Progenitor cell of endocrine pancreas (in vitro differentiated cells): Measurements from ENCODE around the gene TLE1. TPM values are rescaled to one million over a fixed set of nuclear protein-coding genes. Genes with fewer than 3 reads are reported as not detected.
A peak's percentile ranks its signal among the peaks of the same experiment; 100 is the strongest.

Experiments used
- DNase-seq: peaks from one replicate; pipeline ENCODE4 v3.0.0; 2021; ENCODE audit warnings: low spot score; ENCODE audit not compliant: unreplicated experiment
- H3K27ac Mint-ChIP-seq: 2 replicates; pipeline ENCODE4 v1.8.0; 2021; ENCODE audit warnings: mild to moderate bottlenecking, moderate library complexity, mixed read lengths
- H3K27me3 Mint-ChIP-seq: 2 replicates; pipeline ENCODE4 v1.8.0; 2021; ENCODE audit warnings: mixed read lengths
- H3K36me3 Mint-ChIP-seq: 2 replicates; pipeline ENCODE4 v1.8.0; 2022; ENCODE audit warnings: mixed read lengths; ENCODE audit not compliant: insufficient read depth
- H3K4me1 Mint-ChIP-seq: 2 replicates; pipeline ENCODE4 v1.8.0; 2021; ENCODE audit warnings: low read depth, mixed read lengths
- H3K4me3 Mint-ChIP-seq: 2 replicates; pipeline ENCODE4 v1.8.0; 2021; ENCODE audit warnings: low read depth, mild to moderate bottlenecking, moderate library complexity, mixed read lengths
- H3K9me3 Mint-ChIP-seq: 2 replicates; pipeline ENCODE4 v1.8.0; 2021; ENCODE audit warnings: low read depth, mixed read lengths
- total RNA-seq: library from RNA; stranded (reverse); gene quantifications from 2 replicates; pipeline ENCODE4 v1.2.1, GENCODE V29; 2021
- TF ChIP-seq, protein P1 (sequence below): fragments of 200-600 bp; sonication (generic); IDR thresholded peaks from one replicate; pipeline ENCODE4 v1.5.0; 2021; ENCODE audit warnings: antibody characterized with exemption, mild to moderate bottlenecking; ENCODE audit not compliant: unreplicated experiment

The TLE1 gene
- total RNA-seq, 1 donor from 2014 or later = 68.7 TPM

DNA sequence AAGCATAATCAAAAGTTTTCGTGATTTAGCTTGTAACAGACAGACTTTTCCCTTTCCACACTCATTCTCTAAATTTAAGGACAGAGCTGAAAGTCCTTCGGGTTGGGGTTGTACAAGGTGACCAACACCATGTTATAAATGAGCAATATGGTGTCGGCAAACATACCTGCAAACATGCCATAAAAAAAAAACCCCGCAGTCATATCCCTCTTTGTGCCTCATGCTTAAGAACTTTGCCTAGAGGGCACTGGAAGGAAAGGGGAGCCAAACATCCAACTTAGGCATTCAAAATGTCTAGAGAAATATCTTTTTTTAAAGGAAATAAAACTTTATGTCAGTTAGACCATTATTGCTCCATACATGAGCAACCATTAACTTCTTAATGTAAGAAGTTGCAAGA lies 73.2 kb downstream of the TLE1 start:
- H3K27me3 Mint-ChIP-seq = no peaks in the 10 kb centered on the region
- peaks cover 3% of the 10 kb centered on the region for H3K4me1 Mint-ChIP-seq
- no peaks in the 10 kb centered on the region for H3K9me3 Mint-ChIP-seq
- peaks cover 52% of the 10 kb centered on the region for H3K36me3 Mint-ChIP-seq
- TF ChIP-seq, protein P1, sequence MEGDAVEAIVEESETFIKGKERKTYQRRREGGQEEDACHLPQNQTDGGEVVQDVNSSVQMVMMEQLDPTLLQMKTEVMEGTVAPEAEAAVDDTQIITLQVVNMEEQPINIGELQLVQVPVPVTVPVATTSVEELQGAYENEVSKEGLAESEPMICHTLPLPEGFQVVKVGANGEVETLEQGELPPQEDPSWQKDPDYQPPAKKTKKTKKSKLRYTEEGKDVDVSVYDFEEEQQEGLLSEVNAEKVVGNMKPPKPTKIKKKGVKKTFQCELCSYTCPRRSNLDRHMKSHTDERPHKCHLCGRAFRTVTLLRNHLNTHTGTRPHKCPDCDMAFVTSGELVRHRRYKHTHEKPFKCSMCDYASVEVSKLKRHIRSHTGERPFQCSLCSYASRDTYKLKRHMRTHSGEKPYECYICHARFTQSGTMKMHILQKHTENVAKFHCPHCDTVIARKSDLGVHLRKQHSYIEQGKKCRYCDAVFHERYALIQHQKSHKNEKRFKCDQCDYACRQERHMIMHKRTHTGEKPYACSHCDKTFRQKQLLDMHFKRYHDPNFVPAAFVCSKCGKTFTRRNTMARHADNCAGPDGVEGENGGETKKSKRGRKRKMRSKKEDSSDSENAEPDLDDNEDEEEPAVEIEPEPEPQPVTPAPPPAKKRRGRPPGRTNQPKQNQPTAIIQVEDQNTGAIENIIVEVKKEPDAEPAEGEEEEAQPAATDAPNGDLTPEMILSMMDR = no peak
- no peak overlapping the region for H3K27ac Mint-ChIP-seq
- DNase-seq = no peak
- no peak overlapping the region for H3K4me3 Mint-ChIP-seq

- no peak overlapping the region for H3K27ac Mint-ChIP-seq
- DNase-seq = no peak
- TF ChIP-seq, protein P1 = no peak
- no peaks in the 10 kb centered on the region for H3K27me3 Mint-ChIP-seq
- peaks cover 57% of the 10 kb centered on the region for H3K36me3 Mint-ChIP-seq
- no peaks in the 10 kb centered on the region for H3K9me3 Mint-ChIP-seq
- peaks cover 11% of the 10 kb centered on the region for H3K4me1 Mint-ChIP-seq
- no peak overlapping the region for H3K4me3 Mint-ChIP-seq
Measured at GRCh38 chr9:81614335-81614734, 75.0 kb downstream of the TLE1 start.

- Mint-ChIP-seq H3K27ac (no peak overlapping the region), H3K4me3 (no peak overlapping the region), H3K4me1 (peaks cover 11% of the 10 kb centered on the region), H3K9me3 (no peaks in the 10 kb centered on the region), H3K36me3 (peaks cover 56% of the 10 kb centered on the region), H3K27me3 (no peaks in the 10 kb centered on the region)
- DNase-seq = no peak
- TF ChIP-seq, protein P1 = no peak
Measured at GRCh38 chr9:81613002-81613812, 76.1 kb downstream of the TLE1 start.

GRCh38 chr9:81611664-81612063 lies 77.7 kb downstream of the TLE1 start:
- H3K4me3 Mint-ChIP-seq = no peak overlapping the region
- H3K36me3 Mint-ChIP-seq = peaks cover 66% of the 10 kb centered on the region
- TF ChIP-seq, protein P1 = no peak
- H3K27me3 Mint-ChIP-seq = no peaks in the 10 kb centered on the region
- H3K9me3 Mint-ChIP-seq = no peaks in the 10 kb centered on the region
- DNase-seq = no peak
- H3K4me1 Mint-ChIP-seq = peaks cover 11% of the 10 kb centered on the region
- no peak overlapping the region for H3K27ac Mint-ChIP-seq

DNA sequence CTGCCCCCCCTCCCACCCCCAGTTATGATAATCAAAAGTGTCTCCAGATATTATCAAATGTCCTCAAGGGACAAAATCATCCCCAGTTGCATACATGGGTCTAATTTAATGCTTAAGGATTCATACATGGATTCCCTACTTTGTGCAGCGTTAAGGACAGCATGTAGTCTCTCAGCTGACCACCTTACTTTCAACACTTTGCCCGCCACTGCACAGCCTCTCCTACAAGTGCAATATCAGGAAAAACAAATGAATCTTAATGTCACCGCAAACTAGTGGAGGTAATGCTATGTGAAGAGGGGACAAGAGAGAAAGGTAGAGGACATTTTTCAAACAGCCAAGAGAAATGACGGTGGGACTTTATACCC lies 78.6 kb downstream of the TLE1 start:
- peak overlapping the region; percentile 46 for H3K27ac Mint-ChIP-seq
- TF ChIP-seq, protein P1 = no peak
- H3K4me1 Mint-ChIP-seq = peaks cover 11% of the 10 kb centered on the region
- no peak overlapping the region for H3K4me3 Mint-ChIP-seq
- no peaks in the 10 kb centered on the region for H3K27me3 Mint-ChIP-seq
- no peaks in the 10 kb centered on the region for H3K9me3 Mint-ChIP-seq
- H3K36me3 Mint-ChIP-seq = peaks cover 70% of the 10 kb centered on the region
- DNase-seq = no peak
